ENCODE data around the gene SLC46A3. TPM values are rescaled to one million over a fixed set of nuclear protein-coding genes. Genes with fewer than 3 reads are reported as not detected.

The SLC46A3 gene
- total and polyA plus RNA-seq, 2 donors (not counting 1 experiment from before 2014, with no cell fraction given), result 13.1 to 19.0 TPM

DNA sequence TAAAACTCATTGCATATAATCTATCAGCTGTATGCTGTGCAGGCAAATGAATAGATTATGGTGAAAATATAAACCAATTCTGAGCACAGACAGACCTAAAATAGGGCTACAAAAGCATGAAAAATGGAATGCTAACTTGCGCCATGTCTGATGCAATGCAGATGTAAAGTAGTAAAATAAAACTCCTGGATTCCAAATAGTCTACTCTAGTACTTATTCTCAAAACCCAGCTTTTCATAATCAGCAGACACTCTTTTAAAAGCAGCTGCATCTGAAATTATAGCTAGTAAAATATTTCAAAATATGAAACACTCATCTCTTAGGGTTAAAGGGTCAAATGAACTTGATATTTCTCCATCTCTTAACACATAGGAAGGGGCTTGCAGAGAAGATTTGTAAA, 64.5 kb downstream of the SLC46A3 start:
- Mint-ChIP-seq H3K27ac (no peak overlapping the region), H3K4me1 (peaks cover 35% of the 10 kb centered on the region), H3K27me3 (no peaks in the 10 kb centered on the region), H3K4me3 (no peak overlapping the region), H3K9me3 (ENCODE audit: insufficient read depth) (no peaks in the 10 kb centered on the region)
- no peak overlapping the region for H3K4me2 ChIP-seq (replicated peaks; ENCODE audit: low read depth, low read length, poor library complexity, severe bottlenecking)
- H3K9me3 ChIP-seq (ENCODE audit: control extremely low read depth in 1 of 3, control insufficient read depth in 2 of 3, insufficient read depth in 1 of 3, low read length in 2 of 3), result peaks cover 0 to 1% (median 0%) of the 10 kb centered on the region in 3 donors
- peak overlapping the region in 1 of 2 donors; percentile 11 for H3K27ac ChIP-seq (ENCODE audit: low read length in 2 of 2)
- no peak overlapping the region for H3K4me3 ChIP-seq (ENCODE audit: control extremely low read depth in 1 of 5, extremely low read depth in 1 of 5, insufficient read depth in 1 of 5, low read depth in 2 of 5, low read length in 4 of 5)
- ATAC-seq (ENCODE audit: low read depth) (no peak), DNase-seq (no peak)
- H3K36me3 ChIP-seq (replicated peaks in 1 of 2; ENCODE audit: control extremely low read depth in 1 of 2, control insufficient read depth in 1 of 2, extremely low read depth in 1 of 2, insufficient read depth in 2 of 2, low read length in 1 of 2), result peaks cover 3 to 4% of the 10 kb centered on the region in 2 experiments
- no peak overlapping the region for H3K9ac ChIP-seq (ENCODE audit: low read length)
- no peaks in the 10 kb centered on the region for H3K27me3 ChIP-seq (replicated peaks in 1 of 4; ENCODE audit: control extremely low read depth in 1 of 4, control insufficient read depth in 3 of 4, insufficient read depth in 4 of 4, low read length in 3 of 4)
- no peak overlapping the region for H2AFZ ChIP-seq (ENCODE audit: insufficient read depth, low read depth, low read length, poor library complexity, severe bottlenecking)
- intact Hi-C loops (cut with micrococcal nuclease), result no loop called here
- ChIA-PET POLR2A (no interaction called here), CTCF (no interaction called here)
- H3K4me1 ChIP-seq (ENCODE audit: control insufficient read depth in 2 of 2, insufficient read depth in 2 of 2, low read length in 2 of 2), result peaks cover 25 to 28% of the 10 kb centered on the region in 2 donors
- WGBS (ENCODE audit: insufficient coverage), result no CpG with 5 or more reads among the region's 1 CpG
- no peaks in the 10 kb centered on the region for H4K20me1 ChIP-seq (ENCODE audit: control insufficient read depth, insufficient read depth, low read length, poor library complexity, severe bottlenecking)
- no peak for TF ChIP-seq EZH2 (IDR thresholded peaks at IDR 0.05; ENCODE audit: borderline replicate concordance, insufficient read depth, low read depth, low read length, poor library complexity, severe bottlenecking)
- TF ChIP-seq, protein P1, sequence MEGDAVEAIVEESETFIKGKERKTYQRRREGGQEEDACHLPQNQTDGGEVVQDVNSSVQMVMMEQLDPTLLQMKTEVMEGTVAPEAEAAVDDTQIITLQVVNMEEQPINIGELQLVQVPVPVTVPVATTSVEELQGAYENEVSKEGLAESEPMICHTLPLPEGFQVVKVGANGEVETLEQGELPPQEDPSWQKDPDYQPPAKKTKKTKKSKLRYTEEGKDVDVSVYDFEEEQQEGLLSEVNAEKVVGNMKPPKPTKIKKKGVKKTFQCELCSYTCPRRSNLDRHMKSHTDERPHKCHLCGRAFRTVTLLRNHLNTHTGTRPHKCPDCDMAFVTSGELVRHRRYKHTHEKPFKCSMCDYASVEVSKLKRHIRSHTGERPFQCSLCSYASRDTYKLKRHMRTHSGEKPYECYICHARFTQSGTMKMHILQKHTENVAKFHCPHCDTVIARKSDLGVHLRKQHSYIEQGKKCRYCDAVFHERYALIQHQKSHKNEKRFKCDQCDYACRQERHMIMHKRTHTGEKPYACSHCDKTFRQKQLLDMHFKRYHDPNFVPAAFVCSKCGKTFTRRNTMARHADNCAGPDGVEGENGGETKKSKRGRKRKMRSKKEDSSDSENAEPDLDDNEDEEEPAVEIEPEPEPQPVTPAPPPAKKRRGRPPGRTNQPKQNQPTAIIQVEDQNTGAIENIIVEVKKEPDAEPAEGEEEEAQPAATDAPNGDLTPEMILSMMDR (IDR thresholded peaks at IDR 0.05), result no peak
- H3K79me2 ChIP-seq (ENCODE audit: control insufficient read depth, insufficient read depth, low read length), result peaks cover 98% of the 10 kb centered on the region

DNA sequence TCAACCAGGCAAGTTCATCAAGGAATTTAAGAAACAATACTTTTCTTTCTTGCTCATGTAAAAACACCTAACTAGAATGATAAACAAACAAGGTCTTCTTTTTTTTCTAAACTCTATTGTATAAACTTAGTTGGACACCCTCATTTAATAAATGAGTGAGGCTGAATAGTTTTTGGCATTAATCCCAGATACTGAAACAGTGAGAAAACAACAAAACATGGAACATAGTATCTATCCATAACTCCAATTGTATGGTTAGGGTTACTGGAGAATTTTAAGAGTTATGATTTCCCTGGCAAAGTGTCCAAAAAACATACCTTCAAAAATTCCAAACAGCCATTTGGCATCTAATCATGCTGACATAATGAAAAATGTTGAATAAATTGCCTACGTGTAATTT, 65.7 kb downstream of the SLC46A3 start:
- DNase-seq (no peak), ATAC-seq (ENCODE audit: low read depth) (no peak)
- no peak overlapping the region for H3K4me3 Mint-ChIP-seq
- WGBS (ENCODE audit: insufficient coverage), result no CpG with 5 or more reads among the region's 1 CpG
- peaks cover 26% of the 10 kb centered on the region for H3K4me1 Mint-ChIP-seq
- H4K20me1 ChIP-seq (ENCODE audit: control insufficient read depth, insufficient read depth, low read length, poor library complexity, severe bottlenecking), result no peaks in the 10 kb centered on the region
- no peak overlapping the region for H3K27ac Mint-ChIP-seq
- H2AFZ ChIP-seq (ENCODE audit: insufficient read depth, low read depth, low read length, poor library complexity, severe bottlenecking), result no peak overlapping the region
- H3K9me3 Mint-ChIP-seq (ENCODE audit: insufficient read depth), result no peaks in the 10 kb centered on the region
- H3K27me3 ChIP-seq (replicated peaks in 1 of 4; ENCODE audit: control extremely low read depth in 1 of 4, control insufficient read depth in 3 of 4, insufficient read depth in 4 of 4, low read length in 3 of 4), result no peaks in the 10 kb centered on the region
- H3K27me3 Mint-ChIP-seq, result no peaks in the 10 kb centered on the region
- H3K9ac ChIP-seq (ENCODE audit: low read length), result no peak overlapping the region
- H3K9me3 ChIP-seq (ENCODE audit: control extremely low read depth in 1 of 3, control insufficient read depth in 2 of 3, insufficient read depth in 1 of 3, low read length in 2 of 3), result peaks cover 0 to 1% (median 0%) of the 10 kb centered on the region in 3 donors
- CTCF ChIA-PET, result no interaction called here
- H3K4me2 ChIP-seq (replicated peaks; ENCODE audit: low read depth, low read length, poor library complexity, severe bottlenecking), result no peak overlapping the region
- no peak overlapping the region for H3K4me3 ChIP-seq (ENCODE audit: control extremely low read depth in 1 of 5, extremely low read depth in 1 of 5, insufficient read depth in 1 of 5, low read depth in 2 of 5, low read length in 4 of 5)
- POLR2A ChIA-PET, result no interaction called here
- peak overlapping the region in 1 of 2 donors; percentile 27 for H3K27ac ChIP-seq (ENCODE audit: low read length in 2 of 2)
- peaks cover 3 to 4% of the 10 kb centered on the region in 2 experiments for H3K36me3 ChIP-seq (replicated peaks in 1 of 2; ENCODE audit: control extremely low read depth in 1 of 2, control insufficient read depth in 1 of 2, extremely low read depth in 1 of 2, insufficient read depth in 2 of 2, low read length in 1 of 2)
- intact Hi-C loops (cut with micrococcal nuclease), result no loop called here
- H3K79me2 ChIP-seq (ENCODE audit: control insufficient read depth, insufficient read depth, low read length), result peaks cover 92% of the 10 kb centered on the region
- TF ChIP-seq, protein P1 (IDR thresholded peaks at IDR 0.05), result no peak
- no peak for TF ChIP-seq EZH2 (IDR thresholded peaks at IDR 0.05; ENCODE audit: borderline replicate concordance, insufficient read depth, low read depth, low read length, poor library complexity, severe bottlenecking)
- peaks cover 25 to 27% of the 10 kb centered on the region in 2 donors for H3K4me1 ChIP-seq (ENCODE audit: control insufficient read depth in 2 of 2, insufficient read depth in 2 of 2, low read length in 2 of 2)
